H1 (cell line): ENCODE data around the gene TSPAN17. TPM values are rescaled to one million over a fixed set of nuclear protein-coding genes. Genes with fewer than 3 reads are reported as not detected.

Experiments
- polyA plus RNA-seq, 7 experiments: library from polyadenylated mRNA; depleted of rRNA in 3 of 7; stranded (reverse) in 5 of 7; unstranded in 2 of 7; fragments of >200 nt in 5 of 7; fragments of 200-250 nt in 2 of 7; gene quantifications; 1 replicate in 5 of 7; 2 replicates in 1 of 7; 4 replicates in 1 of 7; pipeline versions ENCODE4 v1.2.1 to v1.2.3, GENCODE V29; 2011 to 2013; ENCODE audit warnings: missing spikeins in 2 of 7, mixed read lengths in 2 of 7
- total RNA-seq: library from RNA; stranded (reverse); fragmentation: NEBNext Ultra II Directional; extraction: Animal tissue kit (Norgen Biotek cat#: 25700); gene quantifications from 2 replicates; pipeline ENCODE4 v1.2.1, GENCODE V29; 2021
- TF ChIP-seq, protein P1 (sequence below): IDR thresholded peaks from 2 replicates; pipeline ENCODE4 v1.6.1; 2012; ENCODE audit warnings: low read length, inconsistent platforms

The TSPAN17 gene
- total and polyA plus RNA-seq, 2 of the 8 experiments (the other 6 are each of a cell fraction or from before 2014, with no cell fraction given) = 41.5 to 53.7 TPM

DNA sequence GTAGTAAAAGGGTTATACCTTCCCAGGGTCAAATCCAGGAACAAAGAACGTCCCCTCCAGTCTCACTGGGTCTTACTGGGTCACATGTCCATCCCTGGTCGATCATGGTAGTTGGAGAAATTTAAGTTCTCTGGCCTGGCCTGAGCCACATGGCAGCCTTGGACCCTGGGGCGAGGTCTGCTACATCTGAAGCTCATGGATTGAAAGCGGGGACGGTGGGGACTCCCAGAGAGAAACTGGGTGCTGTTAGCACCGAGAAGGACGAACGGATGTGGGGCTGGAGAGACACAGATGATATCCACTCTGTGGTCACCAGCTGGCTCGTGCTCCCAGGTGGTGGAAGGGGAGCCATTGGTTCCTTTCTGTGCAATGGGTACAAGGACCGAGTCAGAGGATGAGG lies 46.9 kb downstream of the TSPAN17 start (continued):
- TF ChIP-seq, protein P1, sequence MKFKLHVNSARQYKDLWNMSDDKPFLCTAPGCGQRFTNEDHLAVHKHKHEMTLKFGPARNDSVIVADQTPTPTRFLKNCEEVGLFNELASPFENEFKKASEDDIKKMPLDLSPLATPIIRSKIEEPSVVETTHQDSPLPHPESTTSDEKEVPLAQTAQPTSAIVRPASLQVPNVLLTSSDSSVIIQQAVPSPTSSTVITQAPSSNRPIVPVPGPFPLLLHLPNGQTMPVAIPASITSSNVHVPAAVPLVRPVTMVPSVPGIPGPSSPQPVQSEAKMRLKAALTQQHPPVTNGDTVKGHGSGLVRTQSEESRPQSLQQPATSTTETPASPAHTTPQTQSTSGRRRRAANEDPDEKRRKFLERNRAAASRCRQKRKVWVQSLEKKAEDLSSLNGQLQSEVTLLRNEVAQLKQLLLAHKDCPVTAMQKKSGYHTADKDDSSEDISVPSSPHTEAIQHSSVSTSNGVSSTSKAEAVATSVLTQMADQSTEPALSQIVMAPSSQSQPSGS = no peak
